Transverse colon (tissue), 4 donors: ENCODE results near the gene ZFAND2B. TPM values are rescaled to one million over a fixed set of nuclear protein-coding genes. Genes with fewer than 3 reads are reported as not detected.

Source experiments
- DNase-seq: peaks from one replicate; pipeline ENCODE4 v3.0.0-alpha.2; 2019
- H3K27ac ChIP-seq, 4 donors: fragments of 200-600 bp; sonication (generic); 2 replicates each; pipeline ENCODE4 v1.5.1; 2016 to 2018; ENCODE audit warnings: inconsistent platforms in 4 of 4
- H3K27me3 ChIP-seq: fragments of 200-600 bp; sonication (generic); 2 replicates; pipeline ENCODE4 v1.5.1; 2017; ENCODE audit warnings: inconsistent platforms
- H3K36me3 ChIP-seq, 4 donors: fragments of 200-600 bp; sonication (generic); 2 replicates each; pipeline ENCODE4 v1.5.1; 2017 to 2019; ENCODE audit warnings: inconsistent platforms in 4 of 4
- H3K4me1 ChIP-seq, 4 donors: fragments of 200-600 bp; sonication (generic); 2 replicates each; pipeline ENCODE4 v1.5.1; 2017 to 2020; ENCODE audit warnings: inconsistent platforms in 4 of 4
- H3K4me3 ChIP-seq, 4 donors: fragments of 200-600 bp; sonication (generic); 1 replicate in 1 of 4; 2 replicates in 3 of 4; pipeline versions ENCODE4 v1.5.1 to v1.6.1; 2017 to 2019; ENCODE audit warnings: inconsistent platforms in 4 of 4
- H3K9me3 ChIP-seq, 2 donors: fragments of 200-600 bp; sonication (generic); 2 replicates each; pipeline ENCODE4 v1.5.1; 2017 to 2019; ENCODE audit warnings: inconsistent platforms in 2 of 2
- EP300 ChIP-seq: sonication (generic); formaldehyde crosslinking; IDR thresholded peaks from one replicate; pipeline ENCODE4 v1.6.1; 2017; ENCODE audit warnings: antibody characterized with exemption, low read depth
- POLR2A ChIP-seq: fragments of 450-650 bp; IDR thresholded peaks from one replicate; pipeline ENCODE4 v1.6.1; 2016; ENCODE audit warnings: antibody characterized with exemption, mild to moderate bottlenecking, moderate library complexity
- POLR2AphosphoS5 ChIP-seq, 3 donors: sonication (generic); formaldehyde crosslinking; IDR thresholded peaks; one replicate each; pipeline ENCODE4 v1.6.1; 2016; ENCODE audit warnings: antibody characterized with exemption in 3 of 3
- WGBS, 2 donors: methylation state at CpG; one replicate each; pipeline ENCODE4 v1.1.5; 2018; ENCODE audit warnings: low coverage in 1 of 2; 5-methylcytosine and 5-hydroxymethylcytosine counted together
- in situ Hi-C, 4 donors: fragments of 200-750 bp; cut with MboI; loops; one replicate each; pipeline versions ENCODE4 v1.15.0 to v1.15.1; 2017; ENCODE audit warnings: low sequenced_read_pairs in 3 of 4, low pct_ligation_motif_present in 1 of 4, low pct_unique_long_range_greater_than_20kb in 1 of 4
- intact Hi-C: fragments of 100-400 bp; cut with DNase I; formaldehyde crosslinking; loops from one replicate; pipeline ENCODE4 v1.15.1; 2023; ENCODE audit warnings: low total_unique reads
- total RNA-seq, 4 donors: library from RNA; depleted of rRNA; stranded (reverse); fragments of >200 nt; gene quantifications; one replicate each; pipeline ENCODE4 v1.1.0, GENCODE V29; 2016
- TF ChIP-seq, protein P1 (sequence below), 5 experiments: fragments of 200-600 bp in 3 of 5; fragments of 450-650 bp in 2 of 5; sonication (generic) in 3 of 5; IDR thresholded peaks; 1 replicate in 2 of 5; 2 replicates in 3 of 5; pipeline ENCODE4 v1.5.1; 2016 to 2017; ENCODE audit warnings: antibody characterized with exemption in 5 of 5, inconsistent platforms in 3 of 5, mild to moderate bottlenecking in 2 of 5, moderate library complexity in 1 of 5

Gene ZFAND2B
- total RNA-seq, 4 donors from 2014 or later = 90.2 to 156 (median 119) TPM

DNA sequence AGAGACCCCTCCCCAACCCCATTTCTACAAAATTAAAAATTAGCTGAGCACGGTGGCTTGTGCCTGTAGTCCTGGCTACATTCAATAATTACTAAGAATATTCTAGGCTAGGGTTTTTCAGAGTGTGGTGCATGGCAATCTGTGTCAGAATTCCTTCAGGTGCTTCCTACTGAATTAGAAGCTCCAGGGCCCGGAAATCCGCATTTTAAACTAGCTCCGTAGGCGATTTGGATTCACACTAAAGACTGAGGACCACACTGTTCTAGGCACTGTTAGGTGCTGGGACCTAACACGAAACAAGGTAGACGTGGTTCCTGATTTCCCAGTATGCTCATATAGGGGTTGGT is 628 bp upstream of the ZFAND2B start:
- in situ Hi-C loops = loop anchor here in 1 of 4 donors (5.0 kb wide), 1 partner anchor 34 kb away; the partner anchor contains the start of gene SLC23A3
- H3K4me3 ChIP-seq = peak overlapping the region; percentile 2 to 76 (median 71)

DNA sequence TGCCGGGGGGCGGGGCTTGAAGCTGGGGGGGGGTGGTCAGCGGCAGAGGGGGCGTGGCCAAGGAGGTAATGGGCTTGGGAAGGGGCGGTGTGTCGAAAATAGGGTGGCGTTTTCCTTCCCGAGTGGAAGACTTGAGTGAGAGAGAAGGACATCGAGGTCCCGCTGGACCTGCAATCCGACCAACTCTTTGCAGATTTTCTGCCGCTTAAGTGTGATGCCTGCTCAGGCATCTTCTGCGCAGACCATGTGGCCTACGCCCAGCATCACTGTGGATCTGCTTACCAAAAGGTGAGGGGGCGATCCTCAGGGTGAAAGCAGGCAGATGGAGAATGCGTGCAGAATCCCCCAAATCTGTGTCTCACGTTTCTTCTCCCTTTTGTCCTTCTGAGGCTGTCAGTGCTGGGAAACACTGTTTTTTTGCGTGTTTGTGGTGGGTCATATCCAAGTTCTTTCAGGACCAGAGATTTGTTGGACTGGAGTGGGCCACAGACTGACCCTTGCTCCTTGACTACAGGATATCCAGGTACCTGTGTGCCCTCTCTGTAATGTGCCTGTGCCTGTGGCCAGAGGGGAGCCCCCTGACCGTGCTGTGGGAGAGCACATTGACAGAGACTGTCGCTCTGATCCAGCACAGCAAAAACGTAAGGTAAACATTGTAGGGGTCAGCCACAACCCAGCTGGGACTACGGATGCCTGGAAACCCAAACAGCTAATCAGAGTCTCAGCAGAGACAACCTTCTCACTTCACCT is 727 bp downstream of the ZFAND2B start:
- no peak for DNase-seq
- in situ Hi-C loops = loop anchor here in 1 of 4 donors (5.0 kb wide), 1 partner anchor 35 kb away; the partner anchor contains the start of gene SLC23A3
- WGBS, 2 donors = 19% methylated on average over 18 of the region's 22 CpGs; no CpG with 5 or more reads in 1 of the 2 donors

More for the DNA sequence above, 628 bp upstream of the ZFAND2B start:
- intact Hi-C loops = no loop called here
- Histone ChIP-seq H3K4me1 (peaks cover 7 to 21% (median 20%) of the 10 kb centered on the region in 4 donors), H3K27me3 (no peaks in the 10 kb centered on the region), H3K36me3 (no peaks in the 10 kb centered on the region), H3K27ac (peak overlapping the region; percentile 93 to 99 (median 96)), H3K9me3 (no peaks in the 10 kb centered on the region)
- DNase-seq = no peak
- TF ChIP-seq, protein P1, sequence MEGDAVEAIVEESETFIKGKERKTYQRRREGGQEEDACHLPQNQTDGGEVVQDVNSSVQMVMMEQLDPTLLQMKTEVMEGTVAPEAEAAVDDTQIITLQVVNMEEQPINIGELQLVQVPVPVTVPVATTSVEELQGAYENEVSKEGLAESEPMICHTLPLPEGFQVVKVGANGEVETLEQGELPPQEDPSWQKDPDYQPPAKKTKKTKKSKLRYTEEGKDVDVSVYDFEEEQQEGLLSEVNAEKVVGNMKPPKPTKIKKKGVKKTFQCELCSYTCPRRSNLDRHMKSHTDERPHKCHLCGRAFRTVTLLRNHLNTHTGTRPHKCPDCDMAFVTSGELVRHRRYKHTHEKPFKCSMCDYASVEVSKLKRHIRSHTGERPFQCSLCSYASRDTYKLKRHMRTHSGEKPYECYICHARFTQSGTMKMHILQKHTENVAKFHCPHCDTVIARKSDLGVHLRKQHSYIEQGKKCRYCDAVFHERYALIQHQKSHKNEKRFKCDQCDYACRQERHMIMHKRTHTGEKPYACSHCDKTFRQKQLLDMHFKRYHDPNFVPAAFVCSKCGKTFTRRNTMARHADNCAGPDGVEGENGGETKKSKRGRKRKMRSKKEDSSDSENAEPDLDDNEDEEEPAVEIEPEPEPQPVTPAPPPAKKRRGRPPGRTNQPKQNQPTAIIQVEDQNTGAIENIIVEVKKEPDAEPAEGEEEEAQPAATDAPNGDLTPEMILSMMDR (IDR thresholded peaks at IDR 0.05) = no peak
- no peak for TF ChIP-seq POLR2A
- no peak for TF ChIP-seq EP300
- TF ChIP-seq POLR2AphosphoS5 (IDR thresholded peaks at IDR 0.05) = no peak
- 14 to 50% methylated on average over 1 to 7 of the region's 7 CpGs for WGBS, 2 donors

DNA sequence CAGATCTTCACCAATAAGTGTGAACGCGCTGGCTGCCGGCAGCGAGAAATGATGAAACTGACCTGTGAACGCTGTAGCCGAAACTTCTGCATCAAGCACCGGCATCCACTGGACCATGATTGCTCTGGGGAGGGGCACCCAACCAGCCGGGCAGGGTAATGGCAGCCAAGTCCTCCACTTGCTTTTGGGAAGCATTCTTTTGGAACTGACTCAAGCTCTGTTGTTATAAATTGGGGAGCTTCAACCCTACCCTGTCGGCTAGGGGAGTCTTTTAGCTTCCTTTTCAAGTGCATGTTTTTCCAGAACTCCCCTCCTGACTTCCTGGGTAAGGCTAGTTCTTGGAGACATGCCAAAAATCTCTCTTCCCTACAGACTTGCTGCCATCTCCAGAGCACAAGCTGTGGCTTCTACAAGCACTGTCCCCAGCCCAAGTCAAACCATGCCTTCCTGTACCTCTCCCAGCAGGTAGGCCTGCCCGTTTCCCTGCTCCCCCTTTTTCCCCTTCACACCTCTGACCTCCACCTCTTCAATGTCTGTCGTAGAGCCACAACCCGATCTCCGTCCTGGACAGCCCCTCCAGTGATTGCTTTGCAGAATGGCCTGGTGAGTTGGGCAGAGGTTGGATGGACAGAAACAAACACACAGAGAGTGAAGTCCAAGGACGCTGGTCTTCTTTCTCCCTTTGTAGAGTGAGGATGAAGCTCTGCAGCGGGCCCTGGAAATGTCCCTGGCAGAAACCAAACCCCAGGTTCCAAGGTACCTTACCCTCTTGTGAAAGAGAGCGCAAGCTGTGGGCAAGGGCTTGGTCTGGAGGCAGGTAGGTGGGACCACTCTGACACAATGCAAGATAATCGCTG is 1.5 kb downstream of the ZFAND2B start:
- intact Hi-C loops (no loop called here), in situ Hi-C loops (loop anchor here in 1 of 4 donors (5.0 kb wide), 1 partner anchor 36 kb away; the partner anchor contains the start of gene SLC23A3)
- no peak for DNase-seq
- no peaks in the 10 kb centered on the region for H3K36me3 ChIP-seq
- no peak for TF ChIP-seq EP300
- peaks cover 7 to 21% (median 20%) of the 10 kb centered on the region in 4 donors for H3K4me1 ChIP-seq
- H3K27me3 ChIP-seq = no peaks in the 10 kb centered on the region
- H3K4me3 ChIP-seq = peak overlapping the region in 1 of 4 donors; percentile 73
- 62 to 73% methylated on average over 3 to 17 of the region's 17 CpGs for WGBS, 2 donors
- H3K9me3 ChIP-seq = no peaks in the 10 kb centered on the region
- peak overlapping the region; percentile 93 to 99 (median 96) for H3K27ac ChIP-seq

More for the DNA sequence above, 727 bp downstream of the ZFAND2B start:
- Histone ChIP-seq H3K36me3 (no peaks in the 10 kb centered on the region), H3K4me1 (peaks cover 7 to 21% (median 20%) of the 10 kb centered on the region in 4 donors), H3K27ac (peak overlapping the region; percentile 93 to 99 (median 96)), H3K4me3 (peak overlapping the region; percentile 61 to 76 (median 71)), H3K27me3 (no peaks in the 10 kb centered on the region), H3K9me3 (no peaks in the 10 kb centered on the region)
- TF ChIP-seq, protein P1 (IDR thresholded peaks at IDR 0.05) = no peak
- no peak for TF ChIP-seq EP300
- no peak for TF ChIP-seq POLR2AphosphoS5 (IDR thresholded peaks at IDR 0.05)
- no peak for TF ChIP-seq POLR2A
- intact Hi-C loops = no loop called here

DNA sequence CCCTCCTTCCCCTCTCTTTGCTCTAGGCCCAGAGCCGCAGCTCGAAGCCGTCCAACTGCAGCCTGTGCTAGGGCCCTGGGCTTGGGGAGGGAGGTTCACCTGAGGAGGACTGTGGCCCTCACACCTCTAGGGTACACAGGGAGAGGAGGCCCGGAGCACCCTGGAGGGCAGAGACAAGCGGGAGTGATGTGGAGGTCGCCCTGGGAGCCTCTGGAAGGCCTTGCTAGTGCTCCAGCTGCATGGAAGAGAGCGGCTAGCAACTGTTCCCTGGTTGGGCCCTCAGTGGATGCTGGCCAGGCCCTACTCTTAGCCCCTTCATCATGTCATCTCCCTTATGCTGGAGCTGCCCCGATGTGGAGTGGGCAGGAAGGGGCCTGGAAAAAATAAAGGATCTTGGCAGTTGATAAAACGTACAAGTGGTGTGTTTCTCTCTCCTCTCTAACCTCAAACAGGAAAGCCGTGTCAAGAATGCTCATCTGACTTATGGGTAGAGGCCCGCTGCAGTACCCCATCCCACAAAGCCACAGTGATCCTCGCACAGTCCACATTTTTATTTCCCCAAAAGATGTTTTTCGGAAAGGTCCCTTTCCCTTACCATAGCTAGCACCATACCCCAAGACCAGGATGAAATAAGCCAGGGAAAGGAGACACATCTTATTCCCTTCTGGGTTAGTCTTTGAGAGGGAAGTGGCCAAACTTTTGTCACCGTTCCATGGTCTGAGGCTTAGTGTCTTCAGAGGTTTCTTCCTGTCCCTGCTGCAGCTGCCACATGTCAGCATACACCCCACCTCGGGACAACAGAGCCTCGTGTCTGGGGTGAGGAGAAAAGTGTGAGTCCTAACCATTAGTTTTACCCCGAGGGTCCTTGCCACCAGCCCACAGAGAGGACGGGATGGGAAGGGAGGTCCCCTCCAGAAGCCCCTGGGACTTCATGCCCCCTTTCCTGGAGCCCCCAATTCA is 2.9 kb downstream of the ZFAND2B start:
- Histone ChIP-seq H3K4me3 (no peak overlapping the region), H3K9me3 (no peaks in the 10 kb centered on the region), H3K4me1 (peaks cover 7 to 21% (median 20%) of the 10 kb centered on the region in 4 donors), H3K27me3 (no peaks in the 10 kb centered on the region), H3K27ac (peak overlapping the region in 3 of 4 donors; percentile 6 to 9 (median 8)), H3K36me3 (peaks cover 0 to 4% (median 0%) of the 10 kb centered on the region in 4 donors)
- in situ Hi-C loops (loop anchor here in 2 of 4 donors (5.0 to 10.0 kb wide), 2 partner anchors 37 to 45 kb away; partner anchors contain the start of genes NHEJ1 (in 1 of the 2) and SLC23A3 (in 1 of the 2)), intact Hi-C loops (no loop called here)
- no peak for DNase-seq
- TF ChIP-seq POLR2A = no peak
- WGBS, 2 donors = 76 to 77% methylated on average over 7 to 18 of the region's 18 CpGs
